IMR-90 (cell line): ENCODE data around the gene DDX54. TPM values are rescaled to one million over a fixed set of nuclear protein-coding genes. Genes with fewer than 3 reads are reported as not detected.

Experiments used
- ATAC-seq: fragments of 200-7000 bp; cut with Tn5 transposase; 2 replicates; pipeline ENCODE4 v1.9.1; 2020; ENCODE audit warnings: low read depth, mild to moderate bottlenecking, moderate library complexity
- BruUV-seq: library from RNA; stranded (reverse); fragments of 400-500 nt; replicated peaks from 2 replicates; lab custom pipeline; 2021; lab: Mats Ljungman, UMichigan
- CTCF ChIA-PET: fragments of 300-600 bp; formaldehyde crosslinking; extraction: SDS; loops from one replicate; lab custom pipeline; 2021; ENCODE audit warnings: antibody characterized with exemption; lab: Yijun Ruan, JAX
- POLR2A ChIA-PET: fragments of 300-600 bp; sonication (Branson Sonifier 250); formaldehyde crosslinking; loops from one replicate; lab custom pipeline; 2022; ENCODE audit warnings: antibody characterized with exemption; ENCODE audit not compliant: unreplicated experiment; lab: Charles Lee
- DNase-seq: peaks from one replicate; pipeline ENCODE4 v3.0.0; 2013
- H2AFZ ChIP-seq: replicated peaks from 2 replicates; pipeline ENCODE3; 2013; ENCODE audit warnings: low read length, mild to moderate bottlenecking; ENCODE audit not compliant: poor library complexity
- H2AK5ac ChIP-seq: 2 replicates; pipeline ENCODE4 v1.6.1; 2013; ENCODE audit warnings: low read depth, low read length, inconsistent platforms
- H2AK9ac ChIP-seq: replicated peaks from 2 replicates; pipeline ENCODE3; 2013; ENCODE audit warnings: mild to moderate bottlenecking, low read depth, low read length, moderate library complexity; ENCODE audit not compliant: poor library complexity
- H2BK120ac ChIP-seq: 2 replicates; pipeline ENCODE4 v1.6.1; 2013; ENCODE audit warnings: low read depth, low read length, inconsistent platforms
- H2BK15ac ChIP-seq: 3 replicates; pipeline ENCODE4 v1.6.1; 2013; ENCODE audit warnings: low read depth, low read length, inconsistent platforms
- H2BK20ac ChIP-seq: 2 replicates; pipeline ENCODE4 v1.6.1; 2013; ENCODE audit warnings: low read depth, mild to moderate bottlenecking, inconsistent platforms, low read length, moderate library complexity
- H2BK5ac ChIP-seq: 2 replicates; pipeline ENCODE4 v1.6.1; 2013; ENCODE audit warnings: mild to moderate bottlenecking, low read depth, low read length, inconsistent platforms; ENCODE audit not compliant: poor library complexity, severe bottlenecking
- H3K14ac ChIP-seq: replicated peaks from 2 replicates; pipeline ENCODE4 v1.6.1; 2013; ENCODE audit warnings: low read depth, low read length, inconsistent platforms
- H3K18ac ChIP-seq: 2 replicates; pipeline ENCODE4 v1.6.1; 2013; ENCODE audit warnings: low read depth, low read length, control low read depth
- H3K23ac ChIP-seq: 2 replicates; pipeline ENCODE4 v1.6.1; 2013; ENCODE audit warnings: low read depth, low read length, inconsistent platforms
- H3K27ac ChIP-seq: 2 replicates; pipeline ENCODE4 v1.5.1; 2013; ENCODE audit warnings: mild to moderate bottlenecking, control low read depth, low read length; ENCODE audit not compliant: insufficient read depth
- H3K27me3 ChIP-seq: 2 replicates; pipeline ENCODE4 v1.6.1; 2013; ENCODE audit warnings: low read length; ENCODE audit not compliant: control insufficient read depth, insufficient read depth
- H3K36me3 ChIP-seq: 2 replicates; pipeline ENCODE4 v1.6.1; 2013; ENCODE audit warnings: low read length, mixed read lengths; ENCODE audit not compliant: control insufficient read depth, insufficient read depth
- H3K4ac ChIP-seq: 2 replicates; pipeline ENCODE4 v1.6.1; 2013; ENCODE audit warnings: low read depth, low read length, inconsistent platforms
- H3K4me1 ChIP-seq: 2 replicates; pipeline ENCODE4 v1.6.1; 2013; ENCODE audit warnings: low read length, mixed read lengths; ENCODE audit not compliant: control insufficient read depth, insufficient read depth
- H3K4me2 ChIP-seq: 2 replicates; pipeline ENCODE4 v1.6.1; 2013; ENCODE audit warnings: low read depth, mild to moderate bottlenecking, control low read depth, low read length, moderate library complexity
- H3K4me3 ChIP-seq: 2 replicates; pipeline ENCODE4 v1.5.1; 2013; ENCODE audit warnings: low read depth, mild to moderate bottlenecking, control low read depth, low read length, moderate library complexity; ENCODE audit not compliant: insufficient read depth
- H3K56ac ChIP-seq: 2 replicates; pipeline ENCODE4 v1.6.1; 2013; ENCODE audit warnings: low read length, inconsistent platforms; ENCODE audit not compliant: insufficient read depth; ENCODE audit errors: extremely low read depth
- H3K79me1 ChIP-seq, 2 experiments: 2 replicates each; pipeline ENCODE4 v1.6.1; 2013; ENCODE audit warnings: low read length in 2 of 2, inconsistent platforms in 1 of 2, low read depth in 1 of 2
- H3K9ac ChIP-seq: 2 replicates; pipeline ENCODE4 v1.6.1; 2013; ENCODE audit warnings: low read depth, low read length, control low read depth
- H3K9me1 ChIP-seq: 2 replicates; pipeline ENCODE4 v1.6.1; 2013; ENCODE audit warnings: low read length, inconsistent platforms; ENCODE audit not compliant: insufficient read depth
- H3K9me3 ChIP-seq: 2 replicates; pipeline ENCODE4 v1.6.1; 2013; ENCODE audit warnings: low read length; ENCODE audit not compliant: control insufficient read depth, insufficient read depth
- H4K20me1 ChIP-seq: 2 replicates; pipeline ENCODE4 v1.6.1; 2013; ENCODE audit warnings: low read length, inconsistent platforms; ENCODE audit not compliant: insufficient read depth
- H4K5ac ChIP-seq: 2 replicates; pipeline ENCODE4 v1.6.1; 2013; ENCODE audit warnings: mild to moderate bottlenecking, low read depth, low read length, control low read depth
- H4K8ac ChIP-seq, 2 experiments: 2 replicates each; pipeline ENCODE4 v1.6.1; 2013; ENCODE audit warnings: low read depth in 2 of 2, low read length in 2 of 2, control low read depth in 1 of 2, inconsistent platforms in 1 of 2
- H4K91ac ChIP-seq: 2 replicates; pipeline ENCODE4 v1.6.1; 2013; ENCODE audit warnings: low read depth, low read length, inconsistent platforms; ENCODE audit not compliant: insufficient read depth
- BHLHE40 ChIP-seq: fragments of 150-350 bp; IDR thresholded peaks from 2 replicates; pipeline ENCODE4 v1.6.1; 2016; ENCODE audit warnings: mild to moderate bottlenecking, low read depth, low read length
- CEBPB ChIP-seq: IDR thresholded peaks from 2 replicates; pipeline ENCODE4 v1.6.1; 2012; ENCODE audit warnings: low read depth, low read length, improper control_type of control experiment
- CHD1 ChIP-seq: IDR thresholded peaks from 2 replicates; pipeline ENCODE4 v1.6.1; 2012; ENCODE audit warnings: low read depth, low read length, improper control_type of control experiment
- CTCF ChIP-seq: conservative IDR thresholded peaks from 2 replicates; pipeline ENCODE4 v1.5.1; 2012; ENCODE audit warnings: mild to moderate bottlenecking, low read depth, low read length, improper control_type of control experiment
- MAZ ChIP-seq: IDR thresholded peaks from 2 replicates; pipeline ENCODE4 v1.6.1; 2012; ENCODE audit warnings: low read depth, mild to moderate bottlenecking, low read length, improper control_type of control experiment, moderate library complexity, borderline replicate concordance
- NFE2L2 ChIP-seq: fragments of 150-350 bp; IDR thresholded peaks from 2 replicates; pipeline ENCODE4 v1.6.1; 2016; ENCODE audit warnings: low read depth, mild to moderate bottlenecking, low read length
- POLR2A ChIP-seq: IDR thresholded peaks from 2 replicates; pipeline ENCODE4 v1.6.1; 2012; ENCODE audit warnings: mild to moderate bottlenecking, low read depth, low read length
- RAD21 ChIP-seq: IDR thresholded peaks from 2 replicates; pipeline ENCODE4 v1.6.1; 2012; ENCODE audit warnings: low read length, improper control_type of control experiment
- RCOR1 ChIP-seq: IDR thresholded peaks from 2 replicates; pipeline ENCODE4 v1.6.1; 2012; ENCODE audit warnings: mild to moderate bottlenecking, low read length, improper control_type of control experiment; ENCODE audit not compliant: insufficient replicate concordance
- RFX5 ChIP-seq: IDR thresholded peaks from 2 replicates; pipeline ENCODE4 v1.8.0; 2012; ENCODE audit warnings: low read depth, mild to moderate bottlenecking, low read length, moderate library complexity
- USF2 ChIP-seq: fragments of 150-350 bp; IDR thresholded peaks from 2 replicates; pipeline ENCODE4 v1.6.1; 2017; ENCODE audit warnings: mild to moderate bottlenecking, antibody characterized with exemption, low read length, low read depth
- WGBS, 2 experiments: methylation state at CpG; one replicate each; pipeline versions ENCODE4 v1.1.5 to v1.1.7; 2013; ENCODE audit warnings: missing lambda C conversion rate in 2 of 2; ENCODE audit not compliant: insufficient read length in 1 of 2; ENCODE audit errors: extremely low coverage in 2 of 2; 5-methylcytosine and 5-hydroxymethylcytosine counted together
- dilution Hi-C: fragments of 300-500 bp; cut with HindIII; formaldehyde crosslinking; loops from one replicate; pipeline ENCODE4 v1.14.3; 2018; ENCODE audit warnings: low sequenced_read_pairs; ENCODE audit not compliant: unreplicated experiment
- in situ Hi-C: fragments of 300-500 bp; cut with MboI; formaldehyde crosslinking; loops from 3 replicates; pipeline ENCODE4 v1.14.3; 2019; ENCODE audit warnings: low sequenced_read_pairs, inconsistent platforms, mixed read lengths
- intact Hi-C: fragments of 100-400 bp; cut with micrococcal nuclease; formaldehyde crosslinking; loops from 2 replicates; pipeline ENCODE4 v1.10.0; 2022
- polyA plus RNA-seq, 3 experiments: library from polyadenylated mRNA; depleted of rRNA; stranded (reverse); fragments of >200 nt; gene quantifications; 2 replicates each; pipeline ENCODE4 v1.2.3, GENCODE V29; 2012; ENCODE audit warnings: low replicate concordance in 1 of 3
- total RNA-seq: library from RNA; depleted of rRNA; stranded (reverse); fragments of >200 nt; gene quantifications from 2 replicates; pipeline ENCODE4 v1.2.3, GENCODE V29; 2012

DDX54 gene
- total and polyA plus RNA-seq, 2 of the 4 experiments (the other 2 are of a cell fraction) = 23.8 to 47.5 TPM

- Histone ChIP-seq H2BK15ac (no peak overlapping the region), H2BK5ac (no peak overlapping the region), H2AK5ac (no peak overlapping the region), H4K20me1 (peaks cover 2% of the 10 kb centered on the region), H3K79me1 (peaks cover 5 to 7% of the 10 kb centered on the region in 2 experiments; a peak in 2 of 4 replicates), H3K4me3 (no peak overlapping the region), H4K8ac (no peak overlapping the region), H3K4ac (no peak overlapping the region), H3K27ac (no peak overlapping the region), H3K9me3 (no peaks in the 10 kb centered on the region), H2BK20ac (no peak overlapping the region), H3K36me3 (peaks cover 63% of the 10 kb centered on the region), H2AK9ac (no peak overlapping the region), H2BK120ac (no peak overlapping the region), H3K4me2 (no peak overlapping the region), H3K56ac (no peak overlapping the region), H3K9me1 (no peaks in the 10 kb centered on the region), H3K18ac (no peak overlapping the region), H4K5ac (no peak overlapping the region), H3K4me1 (peaks cover 2% of the 10 kb centered on the region; the same call in 1 of the 2 replicates), H3K14ac (no peak overlapping the region), H4K91ac (no peak overlapping the region), H3K9ac (no peak overlapping the region), H3K27me3 (no peaks in the 10 kb centered on the region), H3K23ac (no peak overlapping the region), H2AFZ (no peak overlapping the region)
- DNase-seq = no peak
- ChIA-PET POLR2A (no interaction called here), CTCF (no interaction called here)
- dilution Hi-C loops (no loop called here), in situ Hi-C loops (loop anchor here (5.0 kb wide), 1 partner anchor 124 kb away; no protein-coding TSS in a partner anchor), intact Hi-C loops (no loop called here)
- ATAC-seq = no peak
- 100% methylated on average over 2 of the region's 4 CpGs; no CpG with 5 or more reads in 1 of the 2 experiments for WGBS, 2 experiments
- TF ChIP-seq USF2 (no peak), BHLHE40 (no peak), RFX5 (no peak), CTCF (no peak), CHD1 (no peak), RAD21 (no peak), MAZ (no peak), RCOR1 (no peak), POLR2A (no peak), CEBPB (no peak), NFE2L2 (no peak)
- BruUV-seq = no TSS peak
Observed at GRCh38 chr12:113170926-113171325, 14.4 kb downstream of the DDX54 start.
